H9 (cell line): ENCODE data around the gene SYNGR1. TPM values are rescaled to one million over a fixed set of nuclear protein-coding genes. Genes with fewer than 3 reads are reported as not detected.

ENCODE experiments used
- DNase-seq: peaks from one replicate; pipeline ENCODE4 v3.0.0-alpha.2; 2017
- H2AFZ ChIP-seq: one replicate; pipeline ENCODE4 v1.6.1; 2013; ENCODE audit warnings: mild to moderate bottlenecking, low read length, control low read depth, moderate library complexity
- H2AK5ac ChIP-seq: 2 replicates; pipeline ENCODE4 v1.6.1; 2013; ENCODE audit warnings: low read length, control low read depth, mixed read lengths; ENCODE audit not compliant: insufficient read length
- H2BK120ac ChIP-seq: one replicate; pipeline ENCODE4 v1.6.1; 2013; ENCODE audit warnings: low read depth, mild to moderate bottlenecking, low read length, control low read depth, inconsistent platforms; ENCODE audit not compliant: poor library complexity, severe bottlenecking
- H2BK12ac ChIP-seq: 2 replicates; pipeline ENCODE4 v1.6.1; 2013; ENCODE audit warnings: low read length, control low read depth, mixed read lengths, low read depth; ENCODE audit not compliant: insufficient read length
- H2BK15ac ChIP-seq: 2 replicates; pipeline ENCODE4 v1.6.1; 2013; ENCODE audit warnings: low read depth, low read length, control low read depth
- H2BK20ac ChIP-seq: one replicate; pipeline ENCODE4 v1.6.1; 2013; ENCODE audit warnings: low read depth, mild to moderate bottlenecking, low read length, control low read depth, inconsistent platforms; ENCODE audit not compliant: poor library complexity, severe bottlenecking
- H2BK5ac ChIP-seq: 2 replicates; pipeline ENCODE4 v1.6.1; 2013; ENCODE audit warnings: low read length, control low read depth, mixed read lengths; ENCODE audit not compliant: insufficient read length
- H3K14ac ChIP-seq: 2 replicates; pipeline ENCODE4 v1.6.1; 2013; ENCODE audit warnings: low read length, control low read depth; ENCODE audit not compliant: insufficient read depth
- H3K18ac ChIP-seq: 2 replicates; pipeline ENCODE4 v1.6.1; 2013; ENCODE audit warnings: low read depth, mild to moderate bottlenecking, mixed read lengths, low read length, control low read depth; ENCODE audit not compliant: insufficient read length
- H3K23ac ChIP-seq: 2 replicates; pipeline ENCODE4 v1.6.1; 2013; ENCODE audit warnings: low read length, control low read depth, mixed read lengths, low read depth; ENCODE audit not compliant: insufficient read length
- H3K23me2 ChIP-seq: 2 replicates; pipeline ENCODE4 v1.6.1; 2013; ENCODE audit warnings: low read depth, mild to moderate bottlenecking, mixed read lengths, low read length, control low read depth; ENCODE audit not compliant: insufficient read length, poor library complexity, severe bottlenecking
- H3K27ac ChIP-seq: 2 replicates; pipeline ENCODE4 v1.5.1; 2013; ENCODE audit warnings: low read length, control low read depth, mixed read lengths, low read depth; ENCODE audit not compliant: insufficient read length
- H3K27me3 ChIP-seq: 2 replicates; pipeline ENCODE4 v1.6.1; 2013; ENCODE audit warnings: low read length, control low read depth, inconsistent platforms; ENCODE audit not compliant: insufficient read depth
- H3K4ac ChIP-seq: 2 replicates; pipeline ENCODE4 v1.6.1; 2013; ENCODE audit warnings: low read depth, mild to moderate bottlenecking, control low read depth, inconsistent platforms, low read length, moderate library complexity
- H3K4me1 ChIP-seq: 2 replicates; pipeline ENCODE4 v1.6.1; 2013; ENCODE audit warnings: low read length, control low read depth, inconsistent platforms; ENCODE audit not compliant: insufficient read depth
- H3K4me2 ChIP-seq: 2 replicates; pipeline ENCODE4 v1.6.1; 2013; ENCODE audit warnings: low read length, control low read depth, mixed read lengths; ENCODE audit not compliant: insufficient read length, insufficient read depth
- H3K56ac ChIP-seq: 2 replicates; pipeline ENCODE4 v1.6.1; 2013; ENCODE audit warnings: low read depth, mild to moderate bottlenecking, mixed read lengths, low read length, control low read depth; ENCODE audit not compliant: insufficient read length
- H3K79me1 ChIP-seq: 2 replicates; pipeline ENCODE4 v1.6.1; 2013; ENCODE audit warnings: low read depth, mild to moderate bottlenecking, moderate library complexity, low read length, control low read depth, inconsistent platforms; ENCODE audit not compliant: insufficient read depth, poor library complexity, severe bottlenecking
- H3K79me2 ChIP-seq: 2 replicates; pipeline ENCODE4 v1.6.1; 2013; ENCODE audit warnings: low read length, control low read depth, inconsistent platforms; ENCODE audit not compliant: insufficient read depth
- H3K9ac ChIP-seq: 2 replicates; pipeline ENCODE4 v1.6.1; 2013; ENCODE audit warnings: low read length, control low read depth, mixed read lengths; ENCODE audit not compliant: insufficient read length; ENCODE audit errors: extremely low read depth
- H3K9me3 ChIP-seq: one replicate; pipeline ENCODE4 v1.6.1; 2013; ENCODE audit warnings: low read depth, low read length, inconsistent platforms; ENCODE audit not compliant: control insufficient read depth
- H3T11ph ChIP-seq: one replicate; pipeline ENCODE4 v1.6.1; 2013; ENCODE audit warnings: mild to moderate bottlenecking, low read length, control low read depth, inconsistent platforms
- H4K20me1 ChIP-seq: one replicate; pipeline ENCODE4 v1.6.1; 2013; ENCODE audit not compliant: control insufficient read depth, insufficient read length, insufficient read depth
- H4K5ac ChIP-seq: 2 replicates; pipeline ENCODE4 v1.6.1; 2013; ENCODE audit warnings: low read depth, mild to moderate bottlenecking, mixed read lengths, low read length, control low read depth; ENCODE audit not compliant: insufficient read length
- H4K8ac ChIP-seq: replicated peaks from 2 replicates; pipeline ENCODE4 v1.6.1; 2013; ENCODE audit warnings: low read length, control low read depth, mixed read lengths, low read depth; ENCODE audit not compliant: insufficient read length
- H4K91ac ChIP-seq: 2 replicates; pipeline ENCODE4 v1.6.1; 2013; ENCODE audit warnings: low read depth, mild to moderate bottlenecking, moderate library complexity, mixed read lengths, low read length, control low read depth; ENCODE audit not compliant: insufficient read length
- H3K27ac Mint-ChIP-seq, 3 experiments: 2 replicates in 2 of 3; 3 replicates in 1 of 3; pipeline ENCODE4 v1.8.0; 2020 to 2021; ENCODE audit warnings: mixed read lengths in 3 of 3, mild to moderate bottlenecking in 1 of 3, moderate library complexity in 1 of 3
- H3K27me3 Mint-ChIP-seq: 2 replicates; pipeline ENCODE4 v1.8.0; 2021; ENCODE audit warnings: low read depth, mild to moderate bottlenecking, moderate library complexity, mixed read lengths
- H3K36me3 Mint-ChIP-seq, 3 experiments: 2 replicates in 2 of 3; 3 replicates in 1 of 3; pipeline ENCODE4 v1.8.0; 2020 to 2021; ENCODE audit warnings: low read depth in 3 of 3, mixed read lengths in 3 of 3; ENCODE audit not compliant: insufficient read depth in 1 of 3
- H3K4me1 Mint-ChIP-seq, 2 experiments: 2 replicates each; pipeline ENCODE4 v1.8.0; 2020; ENCODE audit warnings: mixed read lengths in 2 of 2
- H3K4me3 Mint-ChIP-seq, 2 experiments: 2 replicates in 1 of 2; 3 replicates in 1 of 2; pipeline ENCODE4 v1.8.0; 2020 to 2021; ENCODE audit warnings: mild to moderate bottlenecking in 2 of 2, mixed read lengths in 2 of 2, moderate library complexity in 1 of 2
- H3K9me3 Mint-ChIP-seq, 2 experiments: 2 replicates in 1 of 2; 3 replicates in 1 of 2; pipeline ENCODE4 v1.8.0; 2020; ENCODE audit warnings: mild to moderate bottlenecking in 2 of 2, mixed read lengths in 2 of 2, moderate library complexity in 1 of 2
- CTCF ChIP-seq: fragments of 200-600 bp; sonication (generic); conservative IDR thresholded peaks from 3 replicates; pipeline ENCODE4 v1.8.0; 2021; ENCODE audit warnings: antibody characterized with exemption, mild to moderate bottlenecking
- WGBS: extraction: QIAGEN DNeasy Blood & Tissue Kit; methylation state at CpG from one replicate; pipeline ENCODE4 v1.1.7; 2013; ENCODE audit warnings: missing lambda C conversion rate, low lambda C conversion rate, mixed read lengths; ENCODE audit not compliant: insufficient read length; ENCODE audit errors: extremely low coverage; 5-methylcytosine and 5-hydroxymethylcytosine counted together
- total RNA-seq: library from RNA; stranded (reverse); gene quantifications from 2 replicates; pipeline ENCODE4 v1.2.1, GENCODE V29; 2021

The SYNGR1 gene
- total RNA-seq, 1 experiment from 2014 or later = 13.2 TPM

GRCh38 chr22:39392341-39392948, 42.7 kb downstream of the SYNGR1 start:
- Histone ChIP-seq H4K91ac (no peak overlapping the region), H2BK15ac (no peak overlapping the region), H2AFZ (no peak overlapping the region), H2BK120ac (no peak overlapping the region), H3K4ac (no peak overlapping the region), H3T11ph (no peak overlapping the region), H2BK12ac (no peak overlapping the region), H4K8ac (no peak overlapping the region), H2AK5ac (no peak overlapping the region), H2BK5ac (no peak overlapping the region), H3K9ac (no peak overlapping the region), H4K5ac (no peak overlapping the region), H3K79me1 (no peaks in the 10 kb centered on the region), H2BK20ac (no peak overlapping the region), H3K79me2 (no peaks in the 10 kb centered on the region), H3K23ac (no peak overlapping the region), H3K9me3 (no peaks in the 10 kb centered on the region), H4K20me1 (no peaks in the 10 kb centered on the region), H3K27ac (no peak overlapping the region), H3K27me3 (no peaks in the 10 kb centered on the region; the same call in 1 of the 2 replicates), H3K14ac (no peak overlapping the region; the same call in 1 of the 2 replicates), H3K18ac (no peak overlapping the region), H3K4me2 (no peak overlapping the region), H3K56ac (no peak overlapping the region), H3K23me2 (peaks cover 4% of the 10 kb centered on the region), H3K4me1 (no peaks in the 10 kb centered on the region)
- H3K9me3 Mint-ChIP-seq = no peaks in the 10 kb centered on the region; a peak in 1 of 5 replicates
- no peaks in the 10 kb centered on the region for H3K36me3 Mint-ChIP-seq
- peaks cover 44% of the 10 kb centered on the region for H3K27me3 Mint-ChIP-seq
- no CpG with 5 or more reads among the region's 9 CpGs for WGBS
- peaks cover 0 to 6% of the 10 kb centered on the region in 2 experiments; a peak in 3 of 4 replicates for H3K4me1 Mint-ChIP-seq
- no peak overlapping the region for H3K27ac Mint-ChIP-seq
- no peak for DNase-seq
- no peak overlapping the region for H3K4me3 Mint-ChIP-seq
- TF ChIP-seq CTCF = no peak
